Endothelial cell of umbilical vein (primary cell): ENCODE results near the gene PGAM2. TPM values are rescaled to one million over a fixed set of nuclear protein-coding genes. Genes with fewer than 3 reads are reported as not detected.

ENCODE experiments used
- BruUV-seq: library from RNA; stranded (reverse); fragments of 400-500 nt; replicated peaks from 2 replicates; lab custom pipeline; 2021; lab: Mats Ljungman, UMichigan
- CTCF ChIA-PET: fragments of 300-600, 350-600 bp; sonication (Branson Sonifier 250); formaldehyde crosslinking; loops from one replicate; lab custom pipeline; 2021; ENCODE audit warnings: antibody characterized with exemption, inconsistent platforms; lab: Charles Lee
- POLR2A ChIA-PET: fragments of 300-600, 350-600 bp; sonication (Branson Sonifier 250); formaldehyde crosslinking; loops from one replicate; lab custom pipeline; 2021; ENCODE audit warnings: antibody characterized with exemption, inconsistent platforms; lab: Charles Lee
- DNase-seq: peaks from one replicate; pipeline ENCODE4 v3.0.0-alpha.2; 2011; ENCODE audit warnings: low read depth, low spot score
- FAIRE-seq: peaks from 2 replicates; lab custom pipeline; 2011; peaks lifted over from hg19 to GRCh38; lab: Jason Lieb, UNC
- H2AFZ ChIP-seq: 2 replicates; pipeline ENCODE4 v1.6.0; 2012; ENCODE audit warnings: low read depth, low read length, control low read depth, inconsistent platforms
- H3K27ac ChIP-seq: 2 replicates; pipeline ENCODE4 v1.5.1; 2011; ENCODE audit warnings: low read depth, mild to moderate bottlenecking, control low read depth, low read length, moderate library complexity; ENCODE audit not compliant: insufficient read depth
- H3K27me3 ChIP-seq, 2 experiments: 2 replicates each; pipeline versions ENCODE4 v1.6.0 to v1.6.1; 2011; ENCODE audit warnings: low read length in 2 of 2, mixed read lengths in 1 of 2; ENCODE audit not compliant: control insufficient read depth in 2 of 2, insufficient read depth in 2 of 2
- H3K36me3 ChIP-seq, 2 experiments: 2 replicates in 1 of 2; 3 replicates in 1 of 2; pipeline ENCODE4 v1.5.1; 2011; ENCODE audit warnings: low read length in 2 of 2, mild to moderate bottlenecking in 1 of 2, moderate library complexity in 1 of 2; ENCODE audit not compliant: control insufficient read depth in 2 of 2, insufficient read depth in 2 of 2; ENCODE audit errors: extremely low read depth in 1 of 2
- H3K4me1 ChIP-seq: 3 replicates; pipeline ENCODE4 v1.5.1; 2011; ENCODE audit warnings: mild to moderate bottlenecking, low read length; ENCODE audit not compliant: control insufficient read depth, insufficient read depth; ENCODE audit errors: extremely low read depth
- H3K4me2 ChIP-seq: 2 replicates; pipeline ENCODE4 v1.6.1; 2011; ENCODE audit warnings: low read length, control low read depth, mixed read lengths; ENCODE audit not compliant: insufficient read depth
- H3K4me3 ChIP-seq, 3 experiments: fragments of 200-600 bp in 1 of 3; sonication (generic), shearing (Covaris generic) in 1 of 3; replicated peaks in 1 of 3; 2 replicates each; pipeline ENCODE4 v1.5.1; 2011 to 2016; ENCODE audit warnings: control low read depth in 3 of 3, low read length in 3 of 3, mild to moderate bottlenecking in 2 of 3, inconsistent platforms in 1 of 3, low read depth in 1 of 3, moderate library complexity in 1 of 3; ENCODE audit not compliant: insufficient read depth in 1 of 3
- H3K79me2 ChIP-seq: 2 replicates; pipeline ENCODE4 v1.6.0; 2012; ENCODE audit warnings: low read length, inconsistent platforms; ENCODE audit not compliant: control insufficient read depth, insufficient read depth
- H3K9ac ChIP-seq: replicated peaks from 2 replicates; pipeline ENCODE3; 2011; ENCODE audit warnings: low read length, control low read depth; ENCODE audit not compliant: insufficient read depth; ENCODE audit errors: extremely low read depth
- H3K9me1 ChIP-seq: replicated peaks from 3 replicates; pipeline ENCODE4 v1.6.0; 2011; ENCODE audit warnings: mild to moderate bottlenecking, low read length; ENCODE audit not compliant: control insufficient read depth, insufficient read depth; ENCODE audit errors: extremely low read depth
- H3K9me3 ChIP-seq: replicated peaks from 2 replicates; pipeline ENCODE4 v1.5.1; 2012; ENCODE audit warnings: low read length, inconsistent platforms; ENCODE audit not compliant: control insufficient read depth, insufficient read depth
- H4K20me1 ChIP-seq: replicated peaks from 2 replicates; pipeline ENCODE3; 2011; ENCODE audit warnings: mild to moderate bottlenecking, low read length; ENCODE audit not compliant: control insufficient read depth, insufficient read depth; ENCODE audit errors: extremely low read depth
- CTCF ChIP-seq, 2 donors: IDR thresholded peaks; 1 replicate in 1 of 2; 2 replicates in 1 of 2; pipeline ENCODE4 v1.5.1; 2011; ENCODE audit warnings: low read length in 2 of 2, mild to moderate bottlenecking in 2 of 2, moderate library complexity in 2 of 2, control low read depth in 1 of 2, inconsistent platforms in 1 of 2, low read depth in 1 of 2; ENCODE audit not compliant: insufficient read depth in 1 of 2; ENCODE audit errors: extremely low read depth in 1 of 2
- EZH2 ChIP-seq: IDR thresholded peaks from 2 replicates; pipeline ENCODE4 v1.6.1; 2012; ENCODE audit warnings: borderline replicate concordance, low read depth, mild to moderate bottlenecking, moderate library complexity, low read length, inconsistent platforms; ENCODE audit not compliant: severe bottlenecking
- FOS ChIP-seq: IDR thresholded peaks from 2 replicates; pipeline ENCODE4 v1.6.1; 2011; ENCODE audit warnings: mild to moderate bottlenecking, low read length, moderate library complexity, borderline replicate concordance; ENCODE audit not compliant: insufficient read depth
- GATA2 ChIP-seq: IDR thresholded peaks from 2 replicates; pipeline ENCODE4 v1.7.0; 2011; ENCODE audit warnings: low read depth, mild to moderate bottlenecking, moderate library complexity, mixed read lengths, low read length; ENCODE audit not compliant: insufficient read length, insufficient read depth
- JUN ChIP-seq: IDR thresholded peaks from 2 replicates; pipeline ENCODE4 v1.6.1; 2011; ENCODE audit warnings: borderline replicate concordance, low read depth; ENCODE audit not compliant: insufficient read length, insufficient read depth
- MAX ChIP-seq: IDR thresholded peaks from 2 replicates; pipeline ENCODE4 v1.6.1; 2011; ENCODE audit not compliant: insufficient read depth, insufficient read length
- MYC ChIP-seq: IDR thresholded peaks from one replicate; pipeline ENCODE4 v1.6.1; 2011; ENCODE audit warnings: mild to moderate bottlenecking, low read depth, low read length
- POLR2A ChIP-seq: IDR thresholded peaks from 2 replicates; pipeline ENCODE4 v1.6.1; 2012; ENCODE audit warnings: low read depth, mild to moderate bottlenecking, control low read depth, low read length
- POLR2AphosphoS5 ChIP-seq: IDR thresholded peaks from 2 replicates; pipeline ENCODE4 v1.6.1; 2012; ENCODE audit warnings: low read depth, mild to moderate bottlenecking, control low read depth, low read length, moderate library complexity; ENCODE audit not compliant: insufficient read depth
- dilution Hi-C: fragments of 300-500 bp; cut with MboI; formaldehyde crosslinking; loops from one replicate; pipeline ENCODE4 v1.15.0; 2019; ENCODE audit warnings: low sequenced_read_pairs; ENCODE audit not compliant: extremely low pct_ligation_motif_present
- intact Hi-C: fragments of 100-400 bp; cut with micrococcal nuclease; formaldehyde crosslinking; loops from one replicate; pipeline ENCODE4 v1.10.0; 2022
- polyA plus RNA-seq, 4 experiments: library from polyadenylated mRNA; depleted of rRNA in 3 of 4; stranded (reverse) in 3 of 4; unstranded in 1 of 4; fragments of >200 nt; gene quantifications; 2 replicates each; pipeline versions ENCODE4 v1.2.1 to v1.2.3, GENCODE V29; 2011 to 2012; ENCODE audit warnings: missing spikeins in 1 of 4
- total RNA-seq: library from RNA; stranded (reverse); gene quantifications from 2 replicates; pipeline ENCODE4 v1.2.3, GENCODE V29; 2021

The PGAM2 gene
- total and polyA plus RNA-seq, 2 donors (not counting 3 experiments of a cell fraction or from before 2014, with no cell fraction given): 0.19 TPM; not detected in 1

- no TSS peak for BruUV-seq
- intact Hi-C loops (no loop called here), dilution Hi-C loops (no loop called here)
- no peaks in the 10 kb centered on the region for H4K20me1 ChIP-seq
- no peaks in the 10 kb centered on the region for H3K36me3 ChIP-seq
- H3K4me3 ChIP-seq: no peak overlapping the region
- DNase-seq (no peak), FAIRE-seq (no peak)
- CTCF ChIA-PET: interaction anchor here (1.2 to 1.3 kb wide), 2 partner anchors 13 to 29 kb away, joined by 3 read pairs; no protein-coding TSS in a partner anchor
- H3K27ac ChIP-seq: no peak overlapping the region
- H3K4me2 ChIP-seq: no peak overlapping the region
- POLR2A ChIA-PET: no interaction called here
- no peak overlapping the region for H2AFZ ChIP-seq
- H3K4me1 ChIP-seq: peaks cover 3% of the 10 kb centered on the region
- no peak overlapping the region for H3K9ac ChIP-seq
- peaks cover 5% of the 10 kb centered on the region for H3K79me2 ChIP-seq
- no peaks in the 10 kb centered on the region for H3K9me3 ChIP-seq
- H3K9me1 ChIP-seq: no peaks in the 10 kb centered on the region
- TF ChIP-seq FOS: no peak
- no peak for TF ChIP-seq POLR2A
- no peak for TF ChIP-seq POLR2AphosphoS5
- no peak for TF ChIP-seq MAX
- no peak for TF ChIP-seq EZH2
- TF ChIP-seq CTCF (IDR thresholded peaks at IDR 0.05; ENCODE audit: extremely low read depth in 1 of 2, insufficient read depth in 1 of 2, low read depth in 1 of 2, low read length in 2 of 2): no peak
- TF ChIP-seq JUN: no peak
- no peak for TF ChIP-seq GATA2
- TF ChIP-seq MYC: no peak
- no peaks in the 10 kb centered on the region for H3K27me3 ChIP-seq
Observed at GRCh38 chr7:44101303-44101965, 36.1 kb upstream of the PGAM2 start.
